ENCODE data around the gene GCG.

DNA sequence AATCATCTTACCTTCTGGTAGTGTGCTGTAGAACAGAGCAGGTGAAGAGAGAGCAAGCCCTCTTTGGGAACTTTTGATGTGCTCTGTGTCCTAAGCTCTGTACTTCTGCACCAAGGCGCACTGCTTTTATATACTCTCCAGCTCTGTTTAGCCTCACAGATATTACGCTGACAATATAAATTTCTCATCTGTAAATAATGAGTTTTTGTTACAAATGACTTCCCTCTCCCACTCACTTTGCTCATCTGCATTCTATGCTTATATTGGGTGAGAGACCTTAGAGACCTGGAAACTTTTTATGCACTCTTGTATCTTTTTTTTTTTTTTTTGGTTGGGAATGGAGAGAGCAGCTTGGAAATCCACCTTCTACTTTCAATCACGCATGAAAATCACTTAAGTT lies at the start of gene GCG:
- TF ChIP-seq CEBPB (IDR thresholded peaks at IDR 0.05; ENCODE audit: low read depth, low read length) (no peak), RFX5 (IDR thresholded peaks at IDR 0.05; ENCODE audit: borderline replicate concordance, low read depth, low read length) (no peak), POLR2A (IDR thresholded peaks at IDR 0.05; ENCODE audit: control extremely low read depth in 1 of 2, low read depth in 2 of 2, low read length in 2 of 2) (no peak), JUN (IDR thresholded peaks at IDR 0.05; ENCODE audit: low read depth, low read length) (no peak), SIRT6 (IDR thresholded peaks at IDR 0.05; ENCODE audit: low read length) (no peak), RAD21 (IDR thresholded peaks at IDR 0.05 in 1 of 2, conservative IDR thresholded peaks at IDR 0.05 in 1 of 2; ENCODE audit: low read depth in 2 of 2, low read length in 2 of 2) (no peak), RBBP5 (IDR thresholded peaks at IDR 0.05; ENCODE audit: borderline replicate concordance, low read depth, low read length) (no peak), HDAC6 (IDR thresholded peaks at IDR 0.05; ENCODE audit: low read depth, low read length) (no peak), SIN3A (conservative IDR thresholded peaks at IDR 0.05 in 1 of 2, IDR thresholded peaks at IDR 0.05 in 1 of 2; ENCODE audit: low read depth in 1 of 2, low read length in 2 of 2) (no peak)
- TF ChIP-seq, protein P1, sequence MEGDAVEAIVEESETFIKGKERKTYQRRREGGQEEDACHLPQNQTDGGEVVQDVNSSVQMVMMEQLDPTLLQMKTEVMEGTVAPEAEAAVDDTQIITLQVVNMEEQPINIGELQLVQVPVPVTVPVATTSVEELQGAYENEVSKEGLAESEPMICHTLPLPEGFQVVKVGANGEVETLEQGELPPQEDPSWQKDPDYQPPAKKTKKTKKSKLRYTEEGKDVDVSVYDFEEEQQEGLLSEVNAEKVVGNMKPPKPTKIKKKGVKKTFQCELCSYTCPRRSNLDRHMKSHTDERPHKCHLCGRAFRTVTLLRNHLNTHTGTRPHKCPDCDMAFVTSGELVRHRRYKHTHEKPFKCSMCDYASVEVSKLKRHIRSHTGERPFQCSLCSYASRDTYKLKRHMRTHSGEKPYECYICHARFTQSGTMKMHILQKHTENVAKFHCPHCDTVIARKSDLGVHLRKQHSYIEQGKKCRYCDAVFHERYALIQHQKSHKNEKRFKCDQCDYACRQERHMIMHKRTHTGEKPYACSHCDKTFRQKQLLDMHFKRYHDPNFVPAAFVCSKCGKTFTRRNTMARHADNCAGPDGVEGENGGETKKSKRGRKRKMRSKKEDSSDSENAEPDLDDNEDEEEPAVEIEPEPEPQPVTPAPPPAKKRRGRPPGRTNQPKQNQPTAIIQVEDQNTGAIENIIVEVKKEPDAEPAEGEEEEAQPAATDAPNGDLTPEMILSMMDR (IDR thresholded peaks at IDR 0.05; ENCODE audit: control extremely low read depth in 1 of 3, insufficient read depth in 1 of 3, low read depth in 1 of 3, low read length in 3 of 3) = no peak

Measured in H1 (cell line).